ENCODE measurements around the gene INAVA.

The INAVA gene

DNA sequence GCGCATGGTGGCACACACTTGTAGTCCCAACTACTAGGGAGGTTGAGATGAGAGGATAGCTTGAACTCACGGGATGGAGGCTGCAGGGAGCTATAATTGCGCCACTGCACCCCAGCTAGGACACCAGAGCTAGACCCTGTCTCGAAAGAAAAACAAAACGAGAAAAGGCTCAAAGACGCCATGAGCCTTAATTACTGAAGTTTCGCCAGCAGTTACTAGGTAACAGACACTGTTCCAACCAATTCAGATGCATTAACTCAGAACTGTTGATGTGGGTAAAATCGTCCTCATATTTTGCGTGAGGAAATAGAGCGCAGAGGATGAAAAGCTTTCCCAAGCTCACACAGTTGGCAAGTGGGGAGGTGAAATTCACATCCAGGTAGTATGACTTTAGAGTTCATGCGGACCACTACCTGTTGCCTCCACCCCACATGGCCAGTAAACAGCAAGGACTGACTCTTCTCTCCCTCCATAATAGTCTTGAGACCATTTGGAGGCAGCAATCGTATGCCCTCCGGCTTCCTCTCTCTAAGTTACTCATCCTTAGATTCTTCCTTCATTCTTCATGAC, 40.1 kb downstream of the INAVA start:
- no peak for TF ChIP-seq YY1 (IDR thresholded peaks at IDR 0.05; ENCODE audit: low read depth)
- TF ChIP-seq, protein P1, sequence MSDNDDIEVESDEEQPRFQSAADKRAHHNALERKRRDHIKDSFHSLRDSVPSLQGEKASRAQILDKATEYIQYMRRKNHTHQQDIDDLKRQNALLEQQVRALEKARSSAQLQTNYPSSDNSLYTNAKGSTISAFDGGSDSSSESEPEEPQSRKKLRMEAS (IDR thresholded peaks at IDR 0.05): no peak
- no peak for TF ChIP-seq CREB1 (IDR thresholded peaks at IDR 0.05; ENCODE audit: low read depth)
- TF ChIP-seq EGR1 (IDR thresholded peaks at IDR 0.05): no peak

DNA sequence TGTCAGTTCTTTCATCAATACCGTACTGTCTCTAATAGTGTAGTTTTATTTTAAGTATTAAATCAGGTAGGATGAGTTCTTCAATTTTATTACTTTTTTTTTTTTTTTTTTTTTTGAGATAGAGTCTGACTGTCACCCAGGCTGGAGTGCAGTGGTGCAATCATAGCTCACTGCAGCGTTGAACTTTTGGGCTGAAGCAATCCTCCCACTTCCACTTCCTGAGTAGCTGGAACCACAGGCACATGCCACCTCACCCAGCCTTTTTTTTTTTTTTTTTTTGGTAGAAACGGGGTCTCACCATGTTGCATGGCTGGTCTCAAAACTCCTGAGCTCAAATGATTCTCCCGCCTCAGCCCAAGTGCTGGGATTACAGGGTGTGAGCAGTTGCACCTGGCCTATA, 44.3 kb downstream of the INAVA start:
- TF ChIP-seq CREB1 (IDR thresholded peaks at IDR 0.05; ENCODE audit: low read depth) (no peak), TAF1 (IDR thresholded peaks at IDR 0.05; ENCODE audit: low read depth) (no peak), EP300 (IDR thresholded peaks at IDR 0.05; ENCODE audit: borderline replicate concordance) (no peak), RAD21 (IDR thresholded peaks at IDR 0.05; ENCODE audit: low read depth) (no peak), EGR1 (IDR thresholded peaks at IDR 0.05) (no peak), CEBPB (IDR thresholded peaks at IDR 0.05) (no peak), TCF12 (IDR thresholded peaks at IDR 0.05; ENCODE audit: low read depth) (no peak)
- TF ChIP-seq, protein P2, sequence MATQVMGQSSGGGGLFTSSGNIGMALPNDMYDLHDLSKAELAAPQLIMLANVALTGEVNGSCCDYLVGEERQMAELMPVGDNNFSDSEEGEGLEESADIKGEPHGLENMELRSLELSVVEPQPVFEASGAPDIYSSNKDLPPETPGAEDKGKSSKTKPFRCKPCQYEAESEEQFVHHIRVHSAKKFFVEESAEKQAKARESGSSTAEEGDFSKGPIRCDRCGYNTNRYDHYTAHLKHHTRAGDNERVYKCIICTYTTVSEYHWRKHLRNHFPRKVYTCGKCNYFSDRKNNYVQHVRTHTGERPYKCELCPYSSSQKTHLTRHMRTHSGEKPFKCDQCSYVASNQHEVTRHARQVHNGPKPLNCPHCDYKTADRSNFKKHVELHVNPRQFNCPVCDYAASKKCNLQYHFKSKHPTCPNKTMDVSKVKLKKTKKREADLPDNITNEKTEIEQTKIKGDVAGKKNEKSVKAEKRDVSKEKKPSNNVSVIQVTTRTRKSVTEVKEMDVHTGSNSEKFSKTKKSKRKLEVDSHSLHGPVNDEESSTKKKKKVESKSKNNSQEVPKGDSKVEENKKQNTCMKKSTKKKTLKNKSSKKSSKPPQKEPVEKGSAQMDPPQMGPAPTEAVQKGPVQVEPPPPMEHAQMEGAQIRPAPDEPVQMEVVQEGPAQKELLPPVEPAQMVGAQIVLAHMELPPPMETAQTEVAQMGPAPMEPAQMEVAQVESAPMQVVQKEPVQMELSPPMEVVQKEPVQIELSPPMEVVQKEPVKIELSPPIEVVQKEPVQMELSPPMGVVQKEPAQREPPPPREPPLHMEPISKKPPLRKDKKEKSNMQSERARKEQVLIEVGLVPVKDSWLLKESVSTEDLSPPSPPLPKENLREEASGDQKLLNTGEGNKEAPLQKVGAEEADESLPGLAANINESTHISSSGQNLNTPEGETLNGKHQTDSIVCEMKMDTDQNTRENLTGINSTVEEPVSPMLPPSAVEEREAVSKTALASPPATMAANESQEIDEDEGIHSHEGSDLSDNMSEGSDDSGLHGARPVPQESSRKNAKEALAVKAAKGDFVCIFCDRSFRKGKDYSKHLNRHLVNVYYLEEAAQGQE (IDR thresholded peaks at IDR 0.05; ENCODE audit: low read depth): no peak
- TF ChIP-seq, protein P1 (IDR thresholded peaks at IDR 0.05): no peak

DNA sequence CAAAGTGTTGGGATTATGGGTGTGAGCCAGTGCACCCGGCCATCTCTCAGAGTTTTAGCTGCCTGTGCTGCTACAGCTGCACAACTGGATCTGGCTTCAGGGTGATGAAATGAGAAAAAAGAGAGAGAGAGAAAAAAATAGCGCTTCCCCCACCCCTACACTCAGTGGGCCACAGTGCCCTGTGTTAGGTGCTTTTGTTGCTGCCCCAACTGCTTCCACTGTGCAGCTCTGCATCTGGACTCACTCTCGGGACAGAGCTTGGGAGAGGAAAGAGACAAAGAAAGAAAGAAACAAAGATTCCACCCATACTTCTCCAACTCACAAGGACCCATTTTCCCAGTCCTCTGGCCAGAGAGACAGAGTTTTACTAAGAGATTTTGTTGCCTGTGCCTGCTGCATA, 50.4 kb downstream of the INAVA start:
- no peak for TF ChIP-seq TCF12 (IDR thresholded peaks at IDR 0.05; ENCODE audit: low read depth)
- TF ChIP-seq, protein P2 (IDR thresholded peaks at IDR 0.05; ENCODE audit: low read depth): no peak

DNA sequence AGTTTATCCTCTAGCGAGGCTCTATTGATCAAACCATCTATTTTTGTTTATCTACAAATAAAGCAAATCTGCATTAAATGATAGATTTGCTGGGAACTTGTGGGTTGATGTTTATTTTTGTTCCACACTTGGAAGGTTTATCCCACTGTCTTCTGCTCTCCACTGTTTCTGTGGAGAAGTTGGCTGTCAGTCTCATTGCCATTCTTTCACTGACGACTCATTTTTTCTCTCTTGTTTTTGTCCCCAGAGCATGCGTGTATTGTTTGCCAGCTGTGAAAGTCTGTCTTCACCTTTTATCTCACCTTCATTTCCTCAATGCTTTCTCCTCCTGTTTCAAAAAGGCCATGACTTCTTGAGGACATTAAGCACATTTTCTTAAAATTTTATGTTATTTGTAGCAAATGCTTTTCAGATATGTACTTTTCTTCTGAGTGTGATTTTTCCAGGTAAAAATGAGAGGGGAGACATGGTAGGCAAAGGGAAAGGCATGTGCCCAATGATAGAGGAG, 52.4 kb downstream of the INAVA start:
- TF ChIP-seq, protein P3, sequence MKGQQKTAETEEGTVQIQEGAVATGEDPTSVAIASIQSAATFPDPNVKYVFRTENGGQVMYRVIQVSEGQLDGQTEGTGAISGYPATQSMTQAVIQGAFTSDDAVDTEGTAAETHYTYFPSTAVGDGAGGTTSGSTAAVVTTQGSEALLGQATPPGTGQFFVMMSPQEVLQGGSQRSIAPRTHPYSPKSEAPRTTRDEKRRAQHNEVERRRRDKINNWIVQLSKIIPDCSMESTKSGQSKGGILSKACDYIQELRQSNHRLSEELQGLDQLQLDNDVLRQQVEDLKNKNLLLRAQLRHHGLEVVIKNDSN (IDR thresholded peaks at IDR 0.05): no peak
- TF ChIP-seq, protein P1 (IDR thresholded peaks at IDR 0.05): no peak
- TF ChIP-seq TCF12 (IDR thresholded peaks at IDR 0.05; ENCODE audit: low read depth) (no peak), YY1 (IDR thresholded peaks at IDR 0.05; ENCODE audit: low read depth) (no peak), NFIC (IDR thresholded peaks at IDR 0.05) (no peak), CEBPB (IDR thresholded peaks at IDR 0.05) (no peak), EGR1 (IDR thresholded peaks at IDR 0.05) (no peak), TAF1 (IDR thresholded peaks at IDR 0.05; ENCODE audit: low read depth) (no peak), EP300 (IDR thresholded peaks at IDR 0.05; ENCODE audit: borderline replicate concordance) (no peak), TEAD4 (IDR thresholded peaks at IDR 0.05) (no peak), CREB1 (IDR thresholded peaks at IDR 0.05; ENCODE audit: low read depth) (no peak), RAD21 (IDR thresholded peaks at IDR 0.05; ENCODE audit: low read depth) (no peak), FOXM1 (IDR thresholded peaks at IDR 0.05; ENCODE audit: borderline replicate concordance, low read depth) (no peak), ZBTB7A (IDR thresholded peaks at IDR 0.05; ENCODE audit: low read depth) (no peak)
- TF ChIP-seq, protein P2 (IDR thresholded peaks at IDR 0.05; ENCODE audit: low read depth): no peak

DNA sequence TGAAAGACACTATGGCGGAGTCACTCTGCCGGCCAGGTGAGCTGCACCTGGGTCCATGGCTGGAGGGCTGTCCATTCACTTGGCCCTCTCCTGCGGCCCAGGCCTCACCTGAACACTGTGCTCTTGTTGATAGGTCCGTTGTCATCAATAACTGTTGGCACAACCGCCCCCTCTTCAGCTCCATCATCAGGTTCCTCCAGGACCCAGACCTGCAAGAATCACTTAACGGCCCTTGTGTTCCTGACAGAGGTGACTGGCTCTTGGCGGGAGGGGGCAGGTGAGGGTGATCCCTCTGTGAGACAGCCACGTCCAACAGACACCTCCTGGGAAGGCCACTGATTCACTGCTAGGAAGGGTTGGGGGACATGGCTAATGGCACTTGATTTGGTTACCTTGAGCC, 54.9 kb downstream of the INAVA start:
- TF ChIP-seq, protein P3 (IDR thresholded peaks at IDR 0.05): no peak
- TF ChIP-seq FOXM1 (IDR thresholded peaks at IDR 0.05; ENCODE audit: borderline replicate concordance, low read depth): no peak
- no peak for TF ChIP-seq TEAD4 (IDR thresholded peaks at IDR 0.05)
- TF ChIP-seq YY1 (IDR thresholded peaks at IDR 0.05; ENCODE audit: low read depth): no peak
- TF ChIP-seq, protein P2 (IDR thresholded peaks at IDR 0.05; ENCODE audit: low read depth): no peak
- TF ChIP-seq EP300 (IDR thresholded peaks at IDR 0.05; ENCODE audit: borderline replicate concordance): no peak
- no peak for TF ChIP-seq CREB1 (IDR thresholded peaks at IDR 0.05; ENCODE audit: low read depth)
- TF ChIP-seq ZBTB7A (IDR thresholded peaks at IDR 0.05; ENCODE audit: low read depth): no peak
- TF ChIP-seq NFIC (IDR thresholded peaks at IDR 0.05): no peak
- TF ChIP-seq TCF12 (IDR thresholded peaks at IDR 0.05; ENCODE audit: low read depth): no peak
- no peak for TF ChIP-seq EGR1 (IDR thresholded peaks at IDR 0.05)
- TF ChIP-seq RAD21 (IDR thresholded peaks at IDR 0.05; ENCODE audit: low read depth): no peak
- TF ChIP-seq, protein P1 (IDR thresholded peaks at IDR 0.05): no peak
- no peak for TF ChIP-seq CEBPB (IDR thresholded peaks at IDR 0.05)
- no peak for TF ChIP-seq TAF1 (IDR thresholded peaks at IDR 0.05; ENCODE audit: low read depth)
